GM12872 (cell line): ENCODE data around the gene KIF9.

ENCODE experiments used
- CTCF ChIP-seq: IDR thresholded peaks from 3 replicates; pipeline ENCODE4 v1.5.1; 2011; ENCODE audit warnings: low read depth, mild to moderate bottlenecking, low read length, moderate library complexity; ENCODE audit not compliant: insufficient read depth

Gene KIF9

GRCh38 chr3:47314056-47314764 is 31.6 kb upstream of the KIF9 start:
- no peak for TF ChIP-seq CTCF

GRCh38 chr3:47313341-47314055 is 30.9 kb upstream of the KIF9 start:
- no peak for TF ChIP-seq CTCF

GRCh38 chr3:47310391-47310790 is 27.8 kb upstream of the KIF9 start:
- TF ChIP-seq CTCF, result no peak

GRCh38 chr3:47306022-47306421 is 23.4 kb upstream of the KIF9 start:
- TF ChIP-seq CTCF, result no peak

GRCh38 chr3:47301456-47301855 is 18.9 kb upstream of the KIF9 start:
- no peak for TF ChIP-seq CTCF

- no peak for TF ChIP-seq CTCF
Observed at GRCh38 chr3:47299381-47300318, 17.1 kb upstream of the KIF9 start.

- TF ChIP-seq CTCF, result no peak
Observed at GRCh38 chr3:47298439-47298838, 15.8 kb upstream of the KIF9 start.
